HEK293 (cell line): ENCODE data around the gene KDELR1.

Experiments
- CTCF ChIA-PET: fragments of 350-600 bp; formaldehyde crosslinking; extraction: SDS; loops from one replicate; lab custom pipeline; 2021; ENCODE audit warnings: antibody characterized with exemption; lab: Yijun Ruan, JAX
- POLR2A ChIA-PET: fragments of 300-600 bp; formaldehyde crosslinking; extraction: SDS; loops from one replicate; lab custom pipeline; 2020; ENCODE audit warnings: antibody characterized with exemption, inconsistent platforms; lab: Yijun Ruan, JAX
- H3K27ac ChIP-seq: fragments of 200-500 bp; sonication (Bioruptor generic); 2 replicates; pipeline ENCODE4 v1.5.1; 2014; ENCODE audit warnings: low read depth, low read length, control low read depth, inconsistent platforms; ENCODE audit errors: extremely low read depth
- H3K36me3 ChIP-seq, 2 experiments: fragments of 200-500 bp in 1 of 2; sonication (Bioruptor generic) in 1 of 2; 1 replicate in 1 of 2; 2 replicates in 1 of 2; pipeline ENCODE4 v1.5.1; 2014 to 2017; ENCODE audit warnings: inconsistent platforms in 2 of 2, low read length in 2 of 2; ENCODE audit not compliant: control insufficient read depth in 2 of 2, insufficient read depth in 1 of 2
- H3K4me1 ChIP-seq: fragments of 200-500 bp; sonication (Bioruptor generic); 2 replicates; pipeline ENCODE4 v1.5.1; 2014; ENCODE audit warnings: mild to moderate bottlenecking, low read length, inconsistent platforms; ENCODE audit not compliant: control insufficient read depth, insufficient read depth
- H3K4me3 ChIP-seq: 2 replicates; pipeline ENCODE4 v1.5.1; 2011; ENCODE audit warnings: low read depth, mild to moderate bottlenecking, control low read depth, low read length, moderate library complexity
- H3K9me3 ChIP-seq: fragments of 200-500 bp; sonication (Bioruptor generic); 2 replicates; pipeline ENCODE4 v1.5.1; 2014; ENCODE audit warnings: low read depth, low read length, inconsistent platforms; ENCODE audit not compliant: control insufficient read depth, insufficient read depth
- GLIS1 ChIP-seq: fragments of 450-650 bp; formaldehyde crosslinking; IDR thresholded peaks from 2 replicates; pipeline ENCODE4 v1.5.1; 2016; ENCODE audit warnings: missing biosample characterization, missing genetic modification characterization
- HIC1 ChIP-seq: fragments of 450-650 bp; formaldehyde crosslinking; IDR thresholded peaks from 2 replicates; pipeline ENCODE4 v1.5.1; 2016; ENCODE audit warnings: missing biosample characterization, missing genetic modification characterization
- MZF1 ChIP-seq: fragments of 450-650 bp; formaldehyde crosslinking; IDR thresholded peaks from 2 replicates; pipeline ENCODE4 v1.5.1; 2017; ENCODE audit warnings: missing biosample characterization, missing genetic modification characterization, borderline replicate concordance
- PBX3 ChIP-seq: sonication (generic); formaldehyde crosslinking; IDR thresholded peaks from 2 replicates; pipeline ENCODE4 v1.8.1; 2022; ENCODE audit warnings: mild to moderate bottlenecking, moderate library complexity, missing genetic modification reagents
- REST ChIP-seq: fragments of 450-650 bp; formaldehyde crosslinking; IDR thresholded peaks from 2 replicates; pipeline ENCODE4 v1.5.1; 2016; ENCODE audit warnings: missing biosample characterization, missing genetic modification characterization
- SETDB1 ChIP-seq: IDR thresholded peaks from one replicate; pipeline ENCODE4 v1.6.1; 2017; ENCODE audit warnings: mild to moderate bottlenecking, low read length, moderate library complexity, mixed read lengths; ENCODE audit not compliant: insufficient read length
- SP7 ChIP-seq: fragments of 450-650 bp; formaldehyde crosslinking; IDR thresholded peaks from 2 replicates; pipeline ENCODE4 v1.5.1; 2016; ENCODE audit warnings: missing biosample characterization, missing genetic modification characterization
- ZBTB21 ChIP-seq: fragments of 450-650 bp; formaldehyde crosslinking; IDR thresholded peaks from 2 replicates; pipeline ENCODE4 v1.5.1; 2017; ENCODE audit warnings: missing biosample characterization, missing genetic modification characterization
- ZIC2 ChIP-seq: fragments of 450-650 bp; formaldehyde crosslinking; IDR thresholded peaks from 2 replicates; pipeline ENCODE4 v1.5.1; 2016; ENCODE audit warnings: missing biosample characterization, missing genetic modification characterization
- ZNF274 ChIP-seq, 2 experiments: fragments of 200-500 bp in 1 of 2; fragments of 450-650 bp in 1 of 2; sonication (Bioruptor generic) in 1 of 2; formaldehyde crosslinking in 1 of 2; IDR thresholded peaks; 2 replicates each; pipeline versions ENCODE4 v1.5.1 to v1.6.1; 2014 to 2016; ENCODE audit warnings: borderline replicate concordance in 1 of 2, inconsistent platforms in 1 of 2, low read length in 1 of 2, missing biosample characterization in 1 of 2, missing genetic modification characterization in 1 of 2
- ZNF341 ChIP-seq: fragments of 450-650 bp; formaldehyde crosslinking; IDR thresholded peaks from 2 replicates; pipeline ENCODE4; 2016; ENCODE audit warnings: low read depth, missing biosample characterization, missing genetic modification characterization
- ZNF362 ChIP-seq: fragments of 450-650 bp; formaldehyde crosslinking; IDR thresholded peaks from 2 replicates; pipeline ENCODE4 v1.5.1; 2016; ENCODE audit warnings: missing biosample characterization, missing genetic modification characterization
- ZNF394 ChIP-seq: fragments of 450-650 bp; formaldehyde crosslinking; IDR thresholded peaks from 2 replicates; pipeline ENCODE4 v1.5.1; 2016; ENCODE audit warnings: missing biosample characterization, missing genetic modification characterization, mild to moderate bottlenecking, moderate library complexity, borderline replicate concordance
- ZNF449 ChIP-seq: fragments of 450-650 bp; formaldehyde crosslinking; IDR thresholded peaks from 2 replicates; pipeline ENCODE4 v1.5.1; 2017; ENCODE audit warnings: missing biosample characterization, mild to moderate bottlenecking, missing genetic modification characterization, moderate library complexity
- ZNF518A ChIP-seq: fragments of 450-650 bp; formaldehyde crosslinking; conservative IDR thresholded peaks from 2 replicates; pipeline ENCODE4 v1.5.1; 2016; ENCODE audit warnings: low read depth, missing biosample characterization, missing genetic modification characterization
- ZNF544 ChIP-seq: fragments of 450-650 bp; formaldehyde crosslinking; IDR thresholded peaks from 2 replicates; pipeline ENCODE4 v1.5.0; 2017; ENCODE audit warnings: missing biosample characterization, missing genetic modification characterization
- ZNF610 ChIP-seq: fragments of 450-650 bp; formaldehyde crosslinking; IDR thresholded peaks from 2 replicates; pipeline ENCODE4 v1.5.1; 2016; ENCODE audit warnings: missing biosample characterization, missing genetic modification characterization, borderline replicate concordance
- ZNF777 ChIP-seq: fragments of 450-650 bp; formaldehyde crosslinking; IDR thresholded peaks from 2 replicates; pipeline ENCODE4 v1.5.1; 2017; ENCODE audit warnings: missing biosample characterization, missing genetic modification characterization, borderline replicate concordance
- ZSCAN16 ChIP-seq: fragments of 450-650 bp; formaldehyde crosslinking; IDR thresholded peaks from 2 replicates; pipeline ENCODE4 v1.5.1; 2016; ENCODE audit warnings: missing biosample characterization, missing genetic modification characterization

Gene KDELR1

GRCh38 chr19:48418317-48419064 is 27.1 kb upstream of the KDELR1 start (continued):
- TF ChIP-seq ZNF449 (tag by site-specific recombination) (peak; percentile 49; the same call in 1 of the 2 replicates), ZNF544 (tag by site-specific recombination) (no peak), ZSCAN16 (tag by site-specific recombination) (no peak), ZNF274 (IDR thresholded peaks at IDR 0.05; ENCODE audit: low read length) (no peak), ZNF274 (tag by site-specific recombination; IDR thresholded peaks at IDR 0.05; ENCODE audit: borderline replicate concordance) (no peak), ZNF610 (tag by site-specific recombination) (no peak), HIC1 (tag by site-specific recombination) (no peak), ZNF518A (no peak), MZF1 (tag by site-specific recombination) (no peak), GLIS1 (tag by site-specific recombination) (peak; percentile 77), ZBTB21 (tag by site-specific recombination) (no peak)

- Histone ChIP-seq H3K9me3 (no peaks in the 10 kb centered on the region), H3K4me3 (no peak overlapping the region), H3K36me3 (no peaks in the 10 kb centered on the region), H3K27ac (no peak overlapping the region), H3K4me1 (peaks cover 8% of the 10 kb centered on the region; the same call in 1 of the 2 replicates)
- ChIA-PET POLR2A (no interaction called here), CTCF (interaction anchor here (1.1 to 1.6 kb wide), 2 partner anchors 26 to 171 kb away, joined by 4 read pairs; partner anchors contain the start of gene KDELR1)
- no peak for TF ChIP-seq SP7
- no peak for TF ChIP-seq SETDB1
- TF ChIP-seq GLIS1 (tag by site-specific recombination): peak; percentile 40
- TF ChIP-seq ZNF394: no peak
- no peak for TF ChIP-seq ZNF362 (tag by site-specific recombination)
- TF ChIP-seq REST (tag by site-specific recombination): peak; percentile 13; the same call in 1 of the 2 replicates
- TF ChIP-seq ZIC2 (tag by site-specific recombination): peak; percentile 83
- TF ChIP-seq PBX3 (CRISPR knock-in tag): no peak
- TF ChIP-seq MZF1 (tag by site-specific recombination): no peak
- no peak for TF ChIP-seq ZNF777 (tag by site-specific recombination)
- TF ChIP-seq ZNF341: peak; percentile 38; the same call in 1 of the 2 replicates
Observed at GRCh38 chr19:48417421-48417820, 26.1 kb upstream of the KDELR1 start.
